HG03521 (cell line): ENCODE results near the gene CDH23.
"Not testable (repeated sequence)": the region's sequence is repeated elsewhere in the genome, so short reads cannot be mapped to it uniquely, and the experiment has no call there.

Source experiments
- ATAC-seq: cut with Tn5 transposase; IDR thresholded peaks from one replicate; pipeline ENCODE4 v1.9.1; 2021; ENCODE audit warnings: mild to moderate bottlenecking, moderate library complexity; ENCODE audit not compliant: unreplicated experiment

The CDH23 gene

DNA sequence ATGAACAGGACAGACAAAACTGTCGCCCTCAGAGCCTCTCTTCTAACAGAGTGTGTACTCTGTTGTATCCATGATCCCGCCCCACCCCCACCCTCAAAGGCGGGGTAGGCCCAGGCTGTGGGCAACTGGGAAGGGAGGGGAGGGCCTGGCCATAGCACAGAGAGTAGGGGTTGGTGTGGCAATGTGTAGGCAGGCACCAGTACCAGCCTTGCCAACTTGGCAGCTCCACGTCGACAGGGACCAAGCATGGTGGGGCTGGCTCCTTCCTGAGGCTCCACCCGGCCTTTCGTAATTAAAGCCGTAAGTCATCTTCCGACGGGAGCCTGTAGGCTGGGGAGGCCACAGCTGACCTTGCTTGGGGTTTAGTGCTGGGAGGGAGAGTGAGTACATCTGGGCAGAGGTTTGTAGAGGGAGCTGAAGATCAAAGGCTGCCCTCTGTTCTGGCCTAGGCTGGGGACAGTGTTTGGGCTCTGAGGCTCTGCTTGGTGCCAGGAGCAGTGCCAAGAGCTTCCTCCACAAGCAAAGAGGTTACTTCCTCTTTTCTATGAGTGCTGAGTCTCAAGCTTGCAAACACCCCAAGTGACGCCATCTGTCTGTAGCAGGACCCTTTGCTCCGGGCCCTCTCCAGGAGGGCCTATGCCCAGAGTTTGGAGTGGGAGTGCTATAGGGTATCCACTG is 201.2 kb downstream of the CDH23 start:
- ATAC-seq: no peak

GRCh38 chr10:71598621-71599055 is 201.9 kb downstream of the CDH23 start:
- ATAC-seq: no peak

DNA sequence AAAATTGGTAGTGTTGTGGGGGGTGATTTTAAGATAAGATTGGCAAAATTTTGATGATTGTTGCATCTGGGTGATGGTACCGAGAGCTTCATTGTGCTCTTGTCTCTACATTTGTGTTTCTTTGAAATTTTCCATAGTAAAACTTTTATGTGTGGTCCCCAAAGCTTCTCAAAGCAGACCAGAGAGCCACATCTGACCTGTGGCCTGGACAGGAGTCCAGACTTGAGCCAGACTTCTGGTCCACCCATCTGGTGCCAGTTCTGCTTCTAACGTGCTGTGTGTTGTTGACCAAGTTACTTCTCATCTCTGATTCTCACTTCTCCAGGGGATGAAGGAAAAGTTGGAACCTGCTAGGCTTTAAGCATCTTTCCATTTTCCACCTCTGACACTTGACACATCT is 202.8 kb downstream of the CDH23 start:
- ATAC-seq: no peak

DNA sequence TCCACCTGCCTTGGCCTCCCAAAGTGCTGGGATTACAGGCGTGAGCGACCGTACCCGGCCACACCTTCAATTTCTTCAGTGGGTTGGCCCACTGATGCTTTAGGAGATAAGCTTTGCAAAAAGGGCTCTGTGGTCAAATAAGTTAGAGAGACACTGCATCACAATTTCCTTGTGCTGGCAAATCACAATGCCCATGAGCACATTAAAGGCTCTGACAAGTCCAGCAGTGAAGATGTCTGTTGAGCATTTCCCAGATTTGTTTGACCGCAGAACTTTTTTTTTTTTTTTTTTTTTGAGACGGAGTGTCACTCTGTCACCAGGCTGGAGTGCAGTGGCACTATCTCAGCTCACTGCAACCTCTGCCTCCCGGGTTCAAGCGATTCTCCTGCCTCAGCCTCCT is 203.5 kb downstream of the CDH23 start:
- not testable (repeated sequence) for ATAC-seq

- ATAC-seq: no peak
Measured at GRCh38 chr10:71600849-71601248, 204.1 kb downstream of the CDH23 start.

DNA sequence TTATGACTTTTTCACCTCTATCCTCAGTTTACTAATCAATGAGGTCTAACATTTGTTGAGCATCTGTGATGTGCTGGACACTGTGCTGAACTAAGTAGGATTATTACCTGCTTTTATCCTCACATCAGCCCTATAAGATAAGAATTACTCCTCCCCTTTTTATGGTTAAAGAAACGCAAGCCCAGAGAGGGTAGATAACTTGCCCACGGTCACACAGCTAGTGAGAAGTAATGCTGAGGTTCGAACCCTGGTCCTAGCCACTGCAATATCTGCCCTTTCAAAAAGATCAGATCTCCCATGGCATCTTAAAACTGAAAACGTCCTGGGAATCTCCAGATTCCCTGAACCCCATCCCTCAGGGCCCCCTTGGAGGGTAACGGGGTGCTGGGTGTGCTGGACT is 204.6 kb downstream of the CDH23 start:
- ATAC-seq: no peak

DNA sequence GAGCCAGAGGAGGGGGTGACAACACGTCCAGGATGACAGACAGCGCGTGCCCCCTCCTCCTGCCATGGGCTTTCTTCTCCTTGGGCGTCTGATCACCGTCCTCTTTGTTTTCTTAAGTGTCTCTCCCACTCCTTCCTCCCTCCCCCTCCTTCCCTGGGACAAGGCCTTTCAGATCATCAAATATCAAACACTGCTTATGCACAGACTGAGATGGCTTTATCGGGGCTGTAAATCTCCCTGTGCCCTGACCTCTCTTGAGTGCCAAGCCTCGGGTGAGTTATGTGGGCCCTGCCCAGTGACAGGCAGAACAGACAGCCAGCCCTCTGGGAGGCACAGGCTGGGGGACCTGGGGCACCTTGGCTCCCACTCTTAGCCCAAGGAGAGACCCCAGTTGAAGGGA is 206.4 kb downstream of the CDH23 start:
- ATAC-seq: no peak

- no peak for ATAC-seq
Measured at GRCh38 chr10:71603754-71604153, 207.0 kb downstream of the CDH23 start.

DNA sequence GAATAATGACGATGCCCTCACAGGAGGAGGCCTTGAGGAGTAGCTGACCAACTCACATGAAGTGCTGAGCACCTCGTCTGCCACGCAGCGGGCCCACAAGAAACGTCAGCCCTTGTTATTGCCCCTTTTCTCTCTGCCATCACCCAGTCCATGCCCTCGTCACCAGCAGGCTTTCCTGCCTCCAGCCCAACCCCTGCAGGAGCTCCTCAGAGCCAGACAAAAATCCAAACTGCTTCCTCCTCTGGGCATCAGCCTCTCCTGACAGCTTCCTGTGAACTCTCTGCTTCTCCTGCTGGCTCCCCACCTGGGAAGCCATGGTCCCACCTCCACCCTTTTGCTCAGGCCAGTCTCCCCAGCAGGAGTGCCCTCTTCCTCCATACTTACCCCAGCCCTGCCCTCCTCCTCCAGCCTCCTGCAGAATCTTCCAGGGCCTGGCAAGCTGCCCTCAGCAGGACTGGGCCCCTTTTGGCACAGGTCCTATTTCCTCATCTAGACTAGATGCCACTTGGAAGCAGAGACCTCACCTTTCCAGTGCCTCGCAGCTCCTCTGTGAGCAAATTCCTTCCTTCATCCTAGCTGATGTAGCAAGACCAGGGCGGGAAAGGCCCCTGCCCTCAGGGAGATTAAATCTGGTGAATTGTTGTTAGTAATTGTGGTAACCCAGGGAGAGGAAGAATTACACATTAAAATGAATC is 207.8 kb downstream of the CDH23 start:
- ATAC-seq: no peak

DNA sequence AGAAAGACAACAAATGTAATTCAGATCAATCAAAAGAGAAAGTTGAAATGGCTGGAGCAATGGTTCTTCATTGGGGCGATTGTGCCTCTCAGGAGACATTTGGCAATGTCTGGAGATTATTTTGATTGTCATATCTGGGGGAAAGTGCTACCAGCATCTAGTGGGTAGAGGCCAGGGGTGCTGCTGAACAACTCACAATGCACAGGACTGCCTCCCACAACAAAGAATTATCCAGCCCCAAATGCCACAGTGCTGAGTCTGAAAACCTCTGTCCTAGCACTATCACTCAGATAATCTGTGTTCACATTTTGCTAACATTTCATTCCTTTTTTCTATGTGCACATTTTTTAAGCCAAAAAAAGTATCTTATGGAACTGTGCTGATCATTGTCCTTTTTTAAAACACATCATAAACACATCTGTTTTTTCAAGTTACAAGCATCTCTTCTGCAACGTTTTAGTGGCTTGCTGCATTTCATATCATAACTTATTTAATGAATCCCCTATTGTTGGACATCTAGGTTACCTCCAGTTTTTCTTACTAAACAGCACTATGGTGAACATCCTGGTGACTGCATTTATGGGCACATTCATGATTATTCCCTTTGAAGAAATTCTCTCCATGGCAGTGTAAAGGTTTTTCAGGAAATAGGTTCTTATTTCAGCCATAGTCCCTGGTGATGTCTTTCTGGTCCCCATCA is 208.7 kb downstream of the CDH23 start:
- no peak for ATAC-seq

DNA sequence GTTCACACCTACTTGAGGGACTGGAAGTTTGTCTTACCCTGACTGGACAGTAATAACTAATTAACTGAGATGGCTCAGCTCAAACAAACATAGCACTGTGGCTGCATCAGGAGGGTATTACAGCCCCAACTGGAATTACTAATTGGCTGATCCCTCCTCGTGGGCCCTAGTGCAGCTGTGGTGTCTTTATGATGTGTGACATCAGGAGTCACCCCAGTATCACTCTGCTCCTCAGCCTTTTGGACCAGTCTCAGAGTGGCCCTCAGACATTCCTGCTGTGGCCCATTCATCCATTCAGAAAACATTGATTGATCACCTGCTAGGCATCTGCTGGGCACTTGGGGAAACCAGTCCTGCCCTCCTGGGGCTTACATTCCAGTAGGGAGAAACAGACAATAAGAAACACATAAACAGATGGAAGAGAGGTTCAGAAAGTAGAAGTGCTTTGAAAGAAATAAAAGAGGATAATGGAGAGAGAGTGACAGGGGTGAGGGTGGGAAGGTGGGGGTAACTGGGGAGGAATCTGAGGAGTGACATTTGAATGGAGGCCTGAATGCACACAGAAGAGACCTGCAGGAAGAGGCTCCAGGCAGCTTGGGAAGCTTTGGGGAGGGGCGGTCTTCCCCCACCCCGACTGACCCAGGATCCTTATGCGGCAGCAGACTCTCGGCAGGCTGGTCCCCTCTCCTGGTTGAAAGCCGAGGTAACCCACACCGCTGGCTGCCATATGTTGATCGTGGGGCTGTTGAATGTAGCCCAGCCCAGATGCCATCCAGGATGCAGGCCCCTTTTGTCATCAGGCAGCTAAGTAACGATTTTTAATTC is 209.7 kb downstream of the CDH23 start:
- ATAC-seq: no peak

DNA sequence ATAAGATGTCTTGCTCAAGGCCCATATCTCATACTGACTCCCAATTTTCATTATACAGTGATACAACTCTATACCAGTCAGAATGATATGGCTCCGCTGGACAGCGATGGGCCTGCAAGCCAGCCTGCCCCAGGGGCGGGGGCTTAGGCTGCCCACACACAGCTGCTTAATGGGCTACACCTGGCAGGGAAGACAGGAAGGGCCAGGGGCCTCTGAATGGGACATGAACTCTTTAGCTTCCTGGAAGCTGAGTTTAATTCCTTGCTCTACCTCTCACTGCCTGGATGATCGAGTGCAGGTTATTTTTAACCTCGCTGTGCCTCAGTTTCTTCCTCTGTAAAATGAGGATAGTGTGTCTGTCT is 210.3 kb downstream of the CDH23 start:
- no peak for ATAC-seq

DNA sequence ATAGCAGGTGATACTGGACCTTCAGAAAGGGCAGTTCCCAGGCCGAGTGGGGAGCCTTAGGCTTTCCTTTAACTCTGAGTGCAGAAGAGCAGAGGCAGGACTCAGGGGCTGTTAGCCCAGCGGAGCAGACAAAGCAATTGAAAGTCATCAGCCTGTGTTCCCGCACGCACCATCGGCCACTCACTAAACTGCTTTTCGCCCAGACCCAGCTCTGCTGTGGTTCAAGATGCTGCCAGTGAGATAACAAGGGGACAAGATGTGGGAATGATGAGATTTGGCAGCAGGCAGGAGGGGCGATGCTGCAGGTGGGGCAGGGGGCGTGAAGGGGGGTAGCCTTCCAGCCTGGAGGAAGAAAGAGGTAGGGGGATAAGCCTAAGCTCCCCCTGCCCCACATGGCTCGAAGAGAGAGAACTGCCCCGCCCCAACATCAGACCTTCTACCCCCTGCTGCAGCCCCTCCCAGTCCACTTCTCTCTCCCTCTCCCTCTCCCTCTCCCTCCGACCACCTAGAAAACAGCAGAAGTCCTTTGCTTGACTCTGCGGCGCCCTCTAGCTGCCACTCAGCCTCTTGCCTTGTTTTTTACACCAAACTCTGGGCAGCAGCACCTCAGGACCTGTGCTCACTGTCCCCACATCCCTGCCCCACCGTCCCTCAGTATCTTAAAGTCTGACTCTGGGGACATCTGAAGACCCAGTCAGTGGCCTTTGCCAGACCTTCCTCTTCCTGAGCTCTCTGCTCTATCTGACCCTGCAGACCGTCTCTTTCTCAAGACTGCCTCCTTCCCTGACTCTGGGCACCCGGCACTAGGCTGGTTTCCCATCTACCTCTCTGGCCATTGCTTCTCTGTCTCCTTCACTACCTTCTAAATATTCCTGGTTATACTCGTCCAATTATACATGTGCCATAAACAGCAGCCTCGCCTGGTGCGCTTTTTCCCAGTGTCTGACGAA is 212.4 kb downstream of the CDH23 start:
- no peak for ATAC-seq

DNA sequence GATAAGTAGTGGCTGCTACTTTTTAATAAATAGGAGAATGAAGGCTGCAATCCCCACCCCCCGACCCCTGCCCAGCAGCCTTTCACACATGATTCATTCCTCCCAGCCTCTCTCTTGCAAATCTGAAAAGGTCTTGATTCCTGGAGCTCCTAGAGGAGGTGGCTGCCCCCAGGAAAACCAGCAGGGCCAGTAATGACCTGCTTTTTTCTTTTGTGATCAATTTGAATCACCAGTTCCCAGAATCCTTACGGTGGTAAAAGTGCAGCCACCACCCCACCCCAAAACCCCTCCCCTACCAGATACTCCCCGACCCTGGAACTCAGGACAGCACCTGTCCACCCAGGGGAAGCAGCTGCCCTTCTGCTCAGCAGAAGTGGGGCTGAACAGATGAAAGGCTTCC is 213.9 kb downstream of the CDH23 start:
- no peak for ATAC-seq

DNA sequence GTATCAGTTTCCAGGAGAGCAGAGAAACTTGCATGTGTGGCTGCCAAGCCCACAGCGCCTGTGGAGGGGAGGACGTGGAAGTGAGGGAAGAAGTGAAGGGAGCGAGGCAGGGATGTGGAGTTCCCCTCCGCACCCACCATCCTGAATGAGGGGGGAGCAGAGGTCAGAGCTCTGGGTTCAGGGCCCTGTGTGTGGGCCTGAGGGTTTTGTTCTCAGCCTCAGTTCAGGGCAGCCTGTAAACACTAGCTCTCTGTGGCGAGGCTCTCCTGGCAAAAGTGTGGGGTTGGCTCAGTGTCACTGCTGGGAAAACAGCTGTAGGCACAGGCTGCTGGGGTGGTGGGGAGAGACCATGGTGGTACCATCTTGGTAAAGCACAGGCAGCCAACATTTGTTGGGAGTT is 214.4 kb downstream of the CDH23 start:
- ATAC-seq: no peak

DNA sequence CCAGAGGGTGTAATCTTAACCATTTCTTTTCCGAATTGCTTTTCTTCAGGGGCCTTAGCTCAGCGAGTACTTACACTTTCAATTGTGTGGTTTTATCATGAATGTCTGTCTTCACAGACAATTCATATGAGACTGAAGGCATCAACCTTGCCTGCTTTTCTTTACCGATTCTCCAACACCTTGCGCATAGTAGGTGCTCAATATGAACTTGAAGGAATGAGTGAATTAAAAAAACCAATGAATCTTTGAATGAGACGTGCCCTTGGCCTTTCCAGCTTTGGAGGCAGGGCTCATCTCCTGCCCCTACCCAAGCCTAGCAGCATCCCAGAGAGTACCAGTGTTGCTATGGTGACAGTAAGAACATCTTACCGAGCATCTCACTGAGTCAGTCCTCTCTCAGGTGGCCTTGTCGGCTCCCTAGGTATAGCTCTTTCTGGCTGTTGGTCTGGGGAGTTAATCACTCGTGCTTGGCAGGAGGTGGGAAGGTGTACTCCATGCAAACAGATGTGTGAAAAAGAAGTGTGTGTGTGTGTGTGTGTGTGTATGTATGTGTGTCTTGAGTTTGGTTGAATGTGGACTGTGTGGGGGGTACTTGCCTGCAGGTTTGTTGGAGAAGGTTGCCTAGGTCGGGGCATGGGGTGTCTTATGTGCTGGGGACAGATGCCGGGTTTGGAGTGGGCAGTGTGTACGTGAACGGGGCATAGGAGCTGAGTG is 215.1 kb downstream of the CDH23 start:
- no peak for ATAC-seq

DNA sequence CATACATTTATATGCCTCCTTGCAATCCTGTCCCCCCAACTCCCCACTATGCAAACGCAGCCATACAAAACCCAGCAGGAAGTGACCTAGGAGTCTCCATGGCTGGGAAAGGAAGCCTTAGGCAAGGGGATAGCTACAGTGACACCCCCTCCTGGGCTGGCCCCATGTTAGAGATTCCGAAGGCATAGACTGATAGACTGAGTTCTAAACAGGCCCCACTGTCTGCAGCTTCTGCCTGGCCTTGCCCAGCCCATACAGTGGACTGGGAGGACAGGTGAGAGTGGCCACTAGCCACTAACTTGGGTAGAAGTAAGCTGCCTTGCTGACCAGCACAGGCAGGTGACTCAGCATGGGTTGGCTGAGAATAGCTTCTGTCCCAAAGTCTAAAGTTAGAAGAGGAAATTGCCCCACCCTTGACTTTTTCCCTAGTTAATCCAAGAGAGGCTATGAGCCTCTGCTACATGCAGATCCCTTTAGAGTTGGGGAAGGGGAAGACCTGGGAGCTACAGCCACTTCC is 216.6 kb downstream of the CDH23 start:
- no peak for ATAC-seq

GRCh38 chr10:71613877-71614276 is 217.2 kb downstream of the CDH23 start:
- no peak for ATAC-seq

DNA sequence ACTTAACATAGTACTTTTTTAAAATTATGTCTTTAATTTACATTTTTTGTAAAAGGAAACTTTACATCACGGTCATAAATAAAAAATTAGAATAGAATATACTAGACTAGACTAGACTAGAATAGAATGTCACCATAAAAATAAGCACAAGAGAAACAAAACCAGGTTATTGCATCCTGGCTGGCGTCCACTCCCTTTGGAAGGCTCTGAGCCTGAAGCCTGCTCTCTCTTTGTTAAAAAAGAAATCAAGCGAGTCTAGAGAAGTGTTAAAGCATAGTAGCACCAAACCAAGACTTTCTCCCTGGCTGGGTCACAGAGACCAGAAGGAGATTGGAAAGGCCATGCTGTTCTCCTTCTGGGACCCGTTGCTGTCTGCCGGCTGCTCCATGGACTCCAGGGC is 218.2 kb downstream of the CDH23 start:
- ATAC-seq: no peak
